ENCODE results near the gene CD84.
"Not testable (repeated sequence)": the region's sequence is repeated elsewhere in the genome, so short reads cannot be mapped to it uniquely, and the experiment has no call there.

CD84 gene

DNA sequence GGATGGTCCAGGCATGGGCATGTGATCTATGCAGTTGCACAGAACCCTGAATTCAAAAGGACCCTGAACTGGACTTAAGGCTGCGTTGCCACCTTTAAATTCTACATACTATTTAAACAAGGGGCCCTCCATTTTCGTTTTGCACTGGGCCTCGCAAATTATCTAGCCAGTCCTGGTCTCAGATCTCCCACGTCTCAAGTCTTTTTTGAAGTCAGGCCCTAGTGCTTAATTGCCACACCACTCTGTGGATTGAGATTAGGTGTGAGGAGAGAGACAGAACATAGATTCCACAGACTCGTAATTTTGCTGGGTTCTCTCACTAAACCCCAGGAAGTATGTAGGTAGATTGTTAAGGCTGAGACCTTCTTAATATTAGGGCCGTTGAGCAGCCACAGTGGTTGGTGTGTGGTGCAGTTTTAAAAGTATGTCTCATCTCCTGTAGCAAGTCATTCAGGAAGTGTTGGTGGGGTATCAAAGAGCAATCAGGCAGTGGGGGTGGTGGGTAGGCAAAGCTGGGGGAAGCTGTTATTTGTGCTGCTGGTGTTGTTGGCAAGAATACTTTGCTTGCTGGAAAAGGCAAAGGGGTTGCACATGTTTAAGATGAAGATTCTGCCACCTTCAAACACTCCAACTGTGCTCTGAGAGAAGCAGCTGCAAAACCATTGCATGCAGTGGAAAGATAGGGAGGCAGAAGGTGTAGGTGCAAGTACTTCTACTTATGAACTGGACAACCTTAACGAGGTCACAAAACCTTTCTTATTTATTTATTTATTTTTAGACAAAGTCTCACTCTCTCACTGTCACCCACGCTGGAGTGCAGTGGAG is 11.2 kb downstream of the CD84 start:
- Histone ChIP-seq H3K9ac (ENCODE audit: low read length) (no peak overlapping the region), H3K9me3 (ENCODE audit: insufficient read depth, low read length) (no peaks in the 10 kb centered on the region), H3K9me2 (replicated peaks; ENCODE audit: insufficient read depth, low read length) (no peaks in the 10 kb centered on the region), H3K27ac (ENCODE audit: low read depth, low read length) (no peak overlapping the region), H2AFZ (ENCODE audit: low read depth, low read length, severe bottlenecking) (no peak overlapping the region), H3K4me2 (ENCODE audit: low read depth, low read length, poor library complexity, severe bottlenecking) (no peak overlapping the region), H4K20me1 (ENCODE audit: low read depth, low read length) (no peaks in the 10 kb centered on the region), H3K4me3 (ENCODE audit: insufficient read depth, low read length, poor library complexity, severe bottlenecking) (no peak overlapping the region), H3K27me3 (ENCODE audit: low read length) (no peaks in the 10 kb centered on the region), H3K79me2 (ENCODE audit: insufficient read depth, low read length) (no peaks in the 10 kb centered on the region), H3K36me3 (ENCODE audit: low read length) (peaks cover 3% of the 10 kb centered on the region; the same call in 1 of the 2 replicates), H3F3A (ENCODE audit: insufficient read depth) (no peaks in the 10 kb centered on the region)
- TF ChIP-seq CTCF (IDR thresholded peaks at IDR 0.05; ENCODE audit: insufficient read depth, low read length, poor library complexity, severe bottlenecking), result no peak
- no peak for TF ChIP-seq EZH2phosphoT487 (conservative IDR thresholded peaks at IDR 0.05; ENCODE audit: low read length)

- H3K9ac ChIP-seq (ENCODE audit: low read length), result no peak overlapping the region
- no peak overlapping the region for H3K4me2 ChIP-seq (ENCODE audit: low read depth, low read length, poor library complexity, severe bottlenecking)
- H3K9me3 ChIP-seq (ENCODE audit: insufficient read depth, low read length), result no peaks in the 10 kb centered on the region
- no peak overlapping the region for H2AFZ ChIP-seq (ENCODE audit: low read depth, low read length, severe bottlenecking)
- no peaks in the 10 kb centered on the region for H4K20me1 ChIP-seq (ENCODE audit: low read depth, low read length)
- H3K27me3 ChIP-seq (ENCODE audit: low read length), result no peaks in the 10 kb centered on the region
- H3K27ac ChIP-seq (ENCODE audit: low read depth, low read length), result no peak overlapping the region
- peaks cover 6% of the 10 kb centered on the region for H3K36me3 ChIP-seq (ENCODE audit: low read length)
- H3K9me2 ChIP-seq (replicated peaks; ENCODE audit: insufficient read depth, low read length), result no peaks in the 10 kb centered on the region
- TF ChIP-seq CTCF (IDR thresholded peaks at IDR 0.05; ENCODE audit: insufficient read depth, low read length, poor library complexity, severe bottlenecking) (no peak), EZH2phosphoT487 (conservative IDR thresholded peaks at IDR 0.05; ENCODE audit: low read length) (no peak)
- no peak overlapping the region for H3K4me3 ChIP-seq (ENCODE audit: insufficient read depth, low read length, poor library complexity, severe bottlenecking)
- H3F3A ChIP-seq (ENCODE audit: insufficient read depth), result no peaks in the 10 kb centered on the region
- no peaks in the 10 kb centered on the region for H3K79me2 ChIP-seq (ENCODE audit: insufficient read depth, low read length)
Measured at GRCh38 chr1:160567341-160567740, 12.0 kb downstream of the CD84 start.

- no peak overlapping the region for H2AFZ ChIP-seq (ENCODE audit: low read depth, low read length, severe bottlenecking)
- no peaks in the 10 kb centered on the region for H3K9me2 ChIP-seq (replicated peaks; ENCODE audit: insufficient read depth, low read length)
- no peak overlapping the region for H3K9ac ChIP-seq (ENCODE audit: low read length)
- no peaks in the 10 kb centered on the region for H4K20me1 ChIP-seq (ENCODE audit: low read depth, low read length)
- H3K27me3 ChIP-seq (ENCODE audit: low read length), result no peaks in the 10 kb centered on the region
- H3K36me3 ChIP-seq (ENCODE audit: low read length), result peaks cover 6% of the 10 kb centered on the region
- H3K4me2 ChIP-seq (ENCODE audit: low read depth, low read length, poor library complexity, severe bottlenecking), result no peak overlapping the region
- no peaks in the 10 kb centered on the region for H3K79me2 ChIP-seq (ENCODE audit: insufficient read depth, low read length)
- H3K4me3 ChIP-seq (ENCODE audit: insufficient read depth, low read length, poor library complexity, severe bottlenecking), result no peak overlapping the region
- TF ChIP-seq EZH2phosphoT487 (conservative IDR thresholded peaks at IDR 0.05; ENCODE audit: low read length) (no peak), CTCF (IDR thresholded peaks at IDR 0.05; ENCODE audit: insufficient read depth, low read length, poor library complexity, severe bottlenecking) (no peak)
- no peaks in the 10 kb centered on the region for H3F3A ChIP-seq (ENCODE audit: insufficient read depth)
- H3K27ac ChIP-seq (ENCODE audit: low read depth, low read length), result no peak overlapping the region
- no peaks in the 10 kb centered on the region for H3K9me3 ChIP-seq (ENCODE audit: insufficient read depth, low read length)
Measured at GRCh38 chr1:160565564-160565963, 13.7 kb downstream of the CD84 start.

- H3K27ac ChIP-seq (ENCODE audit: low read depth, low read length); H4K20me1 ChIP-seq (ENCODE audit: low read depth, low read length); H3K9me3 ChIP-seq (ENCODE audit: insufficient read depth, low read length); H3K4me3 ChIP-seq (ENCODE audit: insufficient read depth, low read length, poor library complexity, severe bottlenecking); H3K9me2 ChIP-seq (replicated peaks; ENCODE audit: insufficient read depth, low read length); H2AFZ ChIP-seq (ENCODE audit: low read depth, low read length, severe bottlenecking); H3K4me2 ChIP-seq (ENCODE audit: low read depth, low read length, poor library complexity, severe bottlenecking); H3K36me3 ChIP-seq (ENCODE audit: low read length); H3K27me3 ChIP-seq (ENCODE audit: low read length); H3K79me2 ChIP-seq (ENCODE audit: insufficient read depth, low read length); H3K9ac ChIP-seq (ENCODE audit: low read length); H3F3A ChIP-seq (ENCODE audit: insufficient read depth): not testable (repeated sequence)
Measured at GRCh38 chr1:160563230-160563629, 16.1 kb downstream of the CD84 start.

- H3K4me3 ChIP-seq (ENCODE audit: insufficient read depth, low read length, poor library complexity, severe bottlenecking); H3K9me3 ChIP-seq (ENCODE audit: insufficient read depth, low read length); H3K4me2 ChIP-seq (ENCODE audit: low read depth, low read length, poor library complexity, severe bottlenecking): not testable (repeated sequence)
Measured at GRCh38 chr1:160562745-160563144, 16.6 kb downstream of the CD84 start.

More at GRCh38 chr1:160562745-160563144, 16.6 kb downstream of the CD84 start:
- not testable (repeated sequence) for H3K9ac ChIP-seq (ENCODE audit: low read length); H4K20me1 ChIP-seq (ENCODE audit: low read depth, low read length); H2AFZ ChIP-seq (ENCODE audit: low read depth, low read length, severe bottlenecking); H3F3A ChIP-seq (ENCODE audit: insufficient read depth); H3K36me3 ChIP-seq (ENCODE audit: low read length); H3K9me2 ChIP-seq (replicated peaks; ENCODE audit: insufficient read depth, low read length); H3K27me3 ChIP-seq (ENCODE audit: low read length); H3K79me2 ChIP-seq (ENCODE audit: insufficient read depth, low read length); H3K27ac ChIP-seq (ENCODE audit: low read depth, low read length)
